SKM-1 (cell line): Measurements from ENCODE around the gene SPRR1B.
"Not testable (repeated sequence)": the region's sequence is repeated elsewhere in the genome, so short reads cannot be mapped to it uniquely, and the experiment has no call there.

Experiments
- DNase-seq: peaks from one replicate; lab custom pipeline; 2025; ENCODE audit not compliant: unreplicated experiment; lab: John Stamatoyannopoulos, UW

The SPRR1B gene

GRCh38 chr1:153030895-153031294 is at the start of gene SPRR1B:
Gene SPRR1B (plus strand): TSS chr1:153031203. CDS start chr1:153032346, 1,143 bp downstream.
- DNase-seq, result no peak

GRCh38 chr1:152982076-152982475 is 48.9 kb upstream of the SPRR1B start:
- no peak for DNase-seq

GRCh38 chr1:152983234-152983633 is 47.8 kb upstream of the SPRR1B start:
- DNase-seq, result no peak

GRCh38 chr1:152983743-152984142 is 47.3 kb upstream of the SPRR1B start, which contains the start of gene SPRR1A:
Gene SPRR1A (plus strand): TSS chr1:152984081. CDS start chr1:152985231, 1,150 bp downstream.
- DNase-seq, result no peak

GRCh38 chr1:152986578-152986977 is 44.4 kb upstream of the SPRR1B start:
- no peak for DNase-seq

GRCh38 chr1:152993186-152993585 is 37.8 kb upstream of the SPRR1B start:
- no peak for DNase-seq

GRCh38 chr1:152995842-152996241 is 35.2 kb upstream of the SPRR1B start:
- DNase-seq, result no peak

GRCh38 chr1:152996633-152997400 is 34.2 kb upstream of the SPRR1B start:
- no peak for DNase-seq

- no peak for DNase-seq
These were observed 33.1 kb upstream of the SPRR1B start for GRCh38 chr1:152997901-152998300.

- DNase-seq, result no peak
These were observed 32.5 kb upstream of the SPRR1B start for GRCh38 chr1:152998476-152998875.

- DNase-seq, result no peak
These were observed 31.2 kb upstream of the SPRR1B start for GRCh38 chr1:152999818-153000217.

GRCh38 chr1:153000294-153000693 is 30.7 kb upstream of the SPRR1B start:
- DNase-seq, result no peak

- no peak for DNase-seq
These were observed 29.6 kb upstream of the SPRR1B start, which contains the start of gene SPRR3 for GRCh38 chr1:153001382-153001781. Gene SPRR3 (plus strand): TSS chr1:153001749. CDS start chr1:153003021, 1,272 bp downstream.

GRCh38 chr1:153011235-153011758 is 19.7 kb upstream of the SPRR1B start:
- DNase-seq, result not testable (repeated sequence)

- DNase-seq, result not testable (repeated sequence)
These were observed 9.2 kb upstream of the SPRR1B start for GRCh38 chr1:153021829-153022228.

GRCh38 chr1:153022340-153022739 is 8.7 kb upstream of the SPRR1B start:
- DNase-seq, result not testable (repeated sequence)

- no peak for DNase-seq
These were observed 7.9 kb upstream of the SPRR1B start for GRCh38 chr1:153023109-153023508.

GRCh38 chr1:153024413-153024812 is 6.6 kb upstream of the SPRR1B start:
- DNase-seq, result no peak

GRCh38 chr1:153025797-153026196 is 5.2 kb upstream of the SPRR1B start:
- DNase-seq, result no peak

- DNase-seq, result no peak
These were observed 2.2 kb upstream of the SPRR1B start for GRCh38 chr1:153028766-153029165.

- DNase-seq, result no peak
These were observed 1.1 kb downstream of the SPRR1B start for GRCh38 chr1:153032073-153032472.

- no peak for DNase-seq
These were observed 1.8 kb downstream of the SPRR1B start for GRCh38 chr1:153032677-153033308.
